ENCODE results near the gene EFCAB6. TPM values are rescaled to one million over a fixed set of nuclear protein-coding genes. Genes with fewer than 3 reads are reported as not detected.

Gene EFCAB6
- total RNA-seq, 1 experiment from 2014 or later: 0.21 TPM

GRCh38 chr22:43747877-43748276, 64.2 kb downstream of the EFCAB6 start:
- CTCF ChIA-PET: no interaction called here
- intact Hi-C loops (cut with micrococcal nuclease; ENCODE audit: unreplicated experiment) (no loop called here), in situ Hi-C loops (cut with HindIII; ENCODE audit: low pct_unique_long_range_greater_than_20kb, low sequenced_read_pairs) (no loop called here)
- POLR2A ChIA-PET: no interaction called here
- no TSS peak for BruUV-seq (replicated peaks)
- Histone ChIP-seq H3K4me3 (ENCODE audit: low read depth in 2 of 2, low read length in 2 of 2) (no peak overlapping the region), H3K27me3 (ENCODE audit: control insufficient read depth, insufficient read depth, low read length) (peaks cover 6% of the 10 kb centered on the region), H3K4me1 (ENCODE audit: control insufficient read depth, insufficient read depth, low read length) (no peaks in the 10 kb centered on the region), H3K36me3 (ENCODE audit: control insufficient read depth, insufficient read depth, low read length) (no peaks in the 10 kb centered on the region), H3K9me3 (ENCODE audit: control insufficient read depth, insufficient read depth, low read depth, low read length) (no peaks in the 10 kb centered on the region), H3K27ac (ENCODE audit: low read length) (no peak overlapping the region)
- ATAC-seq (no peak), DNase-seq (ENCODE audit: low read depth, low spot score) (no peak)
- TF ChIP-seq TCF7L2 (IDR thresholded peaks at IDR 0.05; ENCODE audit: low read depth, low read length): no peak
- 0 out of 2 replicates have a peak, but pooled peaks have one; percentile 7 for TF ChIP-seq CTCF (IDR thresholded peaks at IDR 0.05)
- TF ChIP-seq REST (IDR thresholded peaks at IDR 0.05; ENCODE audit: insufficient read depth in 1 of 2, low read depth in 2 of 2, low read length in 1 of 2): no peak
- no peak for TF ChIP-seq SIN3A (IDR thresholded peaks at IDR 0.05; ENCODE audit: borderline replicate concordance, insufficient read depth, low read depth, low read length)

GRCh38 chr22:43747058-43747457, 65.0 kb downstream of the EFCAB6 start:
- in situ Hi-C loops (cut with HindIII; ENCODE audit: low pct_unique_long_range_greater_than_20kb, low sequenced_read_pairs): no loop called here
- ChIA-PET POLR2A (no interaction called here), CTCF (no interaction called here)
- DNase-seq (ENCODE audit: low read depth, low spot score) (no peak), ATAC-seq (no peak)
- intact Hi-C loops (cut with micrococcal nuclease; ENCODE audit: unreplicated experiment): no loop called here
- Histone ChIP-seq H3K4me3 (ENCODE audit: low read depth in 2 of 2, low read length in 2 of 2) (no peak overlapping the region), H3K36me3 (ENCODE audit: control insufficient read depth, insufficient read depth, low read length) (no peaks in the 10 kb centered on the region), H3K9me3 (ENCODE audit: control insufficient read depth, insufficient read depth, low read depth, low read length) (no peaks in the 10 kb centered on the region), H3K27ac (ENCODE audit: low read length) (no peak overlapping the region), H3K4me1 (ENCODE audit: control insufficient read depth, insufficient read depth, low read length) (no peaks in the 10 kb centered on the region), H3K27me3 (ENCODE audit: control insufficient read depth, insufficient read depth, low read length) (peaks cover 6% of the 10 kb centered on the region)
- BruUV-seq (replicated peaks): no TSS peak
- TF ChIP-seq TCF7L2 (IDR thresholded peaks at IDR 0.05; ENCODE audit: low read depth, low read length): no peak
- TF ChIP-seq CTCF (IDR thresholded peaks at IDR 0.05): no peak
- no peak for TF ChIP-seq REST (IDR thresholded peaks at IDR 0.05; ENCODE audit: insufficient read depth in 1 of 2, low read depth in 2 of 2, low read length in 1 of 2)
- TF ChIP-seq POLR2AphosphoS5 (IDR thresholded peaks at IDR 0.05; ENCODE audit: low read depth, low read length): no peak
- TF ChIP-seq SIN3A (IDR thresholded peaks at IDR 0.05; ENCODE audit: borderline replicate concordance, insufficient read depth, low read depth, low read length): no peak
